ENCODE data around the gene KRT23. TPM values are rescaled to one million over a fixed set of nuclear protein-coding genes. Genes with fewer than 3 reads are reported as not detected.

The KRT23 gene
- total RNA-seq, 1 experiment from 2014 or later = not detected

DNA sequence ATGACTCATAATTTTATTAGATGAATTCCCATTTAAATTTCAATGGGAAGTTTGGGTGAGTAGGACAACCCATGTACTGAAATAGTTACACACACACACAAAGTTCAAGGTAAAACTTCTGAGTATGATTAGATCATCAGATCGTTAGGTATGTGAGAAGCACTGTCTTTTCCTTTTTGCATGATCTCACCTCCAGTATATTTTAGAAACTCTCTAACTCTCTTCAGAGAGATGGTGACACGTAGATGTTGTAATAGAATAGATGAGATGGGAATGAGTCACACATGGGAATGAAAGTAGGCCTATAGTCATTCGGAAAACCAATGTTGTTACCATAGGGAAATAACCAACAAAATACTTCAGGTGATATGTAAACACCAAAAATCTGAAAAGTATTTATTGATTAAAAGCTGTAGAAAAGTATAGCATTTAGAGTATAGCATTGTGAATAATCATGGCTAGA lies 22.2 kb downstream of the KRT23 start:
- H3K4me1 ChIP-seq (ENCODE audit: insufficient read depth, low read length) = no peaks in the 10 kb centered on the region
- H3K27ac ChIP-seq (ENCODE audit: insufficient read length, low read depth, low read length) = no peak overlapping the region
- H3K4ac ChIP-seq (ENCODE audit: low read depth, low read length) = no peak overlapping the region
- no peak overlapping the region for H3K9ac ChIP-seq (ENCODE audit: extremely low read depth, insufficient read length, low read length)
- Mint-ChIP-seq H3K27ac (no peak overlapping the region), H3K4me1 (no peaks in the 10 kb centered on the region), H3K9me3 (no peaks in the 10 kb centered on the region), H3K4me3 (no peak overlapping the region), H3K27me3 (ENCODE audit: low read depth) (no peaks in the 10 kb centered on the region), H3K36me3 (ENCODE audit: insufficient read depth in 1 of 3, low read depth in 3 of 3) (no peaks in the 10 kb centered on the region)
- no peak overlapping the region for H3T11ph ChIP-seq (ENCODE audit: low read length)
- no peak overlapping the region for H4K91ac ChIP-seq (ENCODE audit: insufficient read length, low read depth, low read length)
- no peak for DNase-seq
- H2BK12ac ChIP-seq (ENCODE audit: insufficient read length, low read depth, low read length) = no peak overlapping the region
- no peaks in the 10 kb centered on the region for H3K79me2 ChIP-seq (ENCODE audit: insufficient read depth, low read length)
- no peaks in the 10 kb centered on the region for H3K79me1 ChIP-seq (ENCODE audit: insufficient read depth, low read depth, low read length, poor library complexity, severe bottlenecking)
- no peak overlapping the region for H2AK5ac ChIP-seq (ENCODE audit: insufficient read length, low read length)
- WGBS (ENCODE audit: extremely low coverage, insufficient read length, low lambda C conversion rate) = no CpG with 5 or more reads among the region's 3 CpGs
- H2AFZ ChIP-seq (ENCODE audit: low read length) = no peak overlapping the region
- no peaks in the 10 kb centered on the region for H4K20me1 ChIP-seq (ENCODE audit: control insufficient read depth, insufficient read depth, insufficient read length)
- no peak overlapping the region for H3K23ac ChIP-seq (ENCODE audit: insufficient read length, low read depth, low read length)
- no peaks in the 10 kb centered on the region for H3K9me3 ChIP-seq (ENCODE audit: control insufficient read depth, low read depth, low read length)
- no peak overlapping the region for H4K8ac ChIP-seq (replicated peaks; ENCODE audit: insufficient read length, low read depth, low read length)
- no peaks in the 10 kb centered on the region for H3K23me2 ChIP-seq (ENCODE audit: insufficient read length, low read depth, low read length, poor library complexity, severe bottlenecking)
- no peaks in the 10 kb centered on the region for H3K27me3 ChIP-seq (ENCODE audit: insufficient read depth, low read length)
- no peak overlapping the region for H3K14ac ChIP-seq (ENCODE audit: insufficient read depth, low read length)
- no peak overlapping the region for H2BK120ac ChIP-seq (ENCODE audit: low read depth, low read length, poor library complexity, severe bottlenecking)
- H2BK15ac ChIP-seq (ENCODE audit: low read depth, low read length) = no peak overlapping the region
- H2BK5ac ChIP-seq (ENCODE audit: insufficient read length, low read length) = no peak overlapping the region
- H3K4me2 ChIP-seq (ENCODE audit: insufficient read depth, insufficient read length, low read length) = no peak overlapping the region
- H3K56ac ChIP-seq (ENCODE audit: insufficient read length, low read depth, low read length) = no peak overlapping the region
- no peak overlapping the region for H3K18ac ChIP-seq (ENCODE audit: insufficient read length, low read depth, low read length)
- TF ChIP-seq, protein P1, sequence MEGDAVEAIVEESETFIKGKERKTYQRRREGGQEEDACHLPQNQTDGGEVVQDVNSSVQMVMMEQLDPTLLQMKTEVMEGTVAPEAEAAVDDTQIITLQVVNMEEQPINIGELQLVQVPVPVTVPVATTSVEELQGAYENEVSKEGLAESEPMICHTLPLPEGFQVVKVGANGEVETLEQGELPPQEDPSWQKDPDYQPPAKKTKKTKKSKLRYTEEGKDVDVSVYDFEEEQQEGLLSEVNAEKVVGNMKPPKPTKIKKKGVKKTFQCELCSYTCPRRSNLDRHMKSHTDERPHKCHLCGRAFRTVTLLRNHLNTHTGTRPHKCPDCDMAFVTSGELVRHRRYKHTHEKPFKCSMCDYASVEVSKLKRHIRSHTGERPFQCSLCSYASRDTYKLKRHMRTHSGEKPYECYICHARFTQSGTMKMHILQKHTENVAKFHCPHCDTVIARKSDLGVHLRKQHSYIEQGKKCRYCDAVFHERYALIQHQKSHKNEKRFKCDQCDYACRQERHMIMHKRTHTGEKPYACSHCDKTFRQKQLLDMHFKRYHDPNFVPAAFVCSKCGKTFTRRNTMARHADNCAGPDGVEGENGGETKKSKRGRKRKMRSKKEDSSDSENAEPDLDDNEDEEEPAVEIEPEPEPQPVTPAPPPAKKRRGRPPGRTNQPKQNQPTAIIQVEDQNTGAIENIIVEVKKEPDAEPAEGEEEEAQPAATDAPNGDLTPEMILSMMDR (conservative IDR thresholded peaks at IDR 0.05) = no peak
- H2BK20ac ChIP-seq (ENCODE audit: low read depth, low read length, poor library complexity, severe bottlenecking) = no peak overlapping the region
- H4K5ac ChIP-seq (ENCODE audit: insufficient read length, low read depth, low read length) = no peak overlapping the region

Measured in H9 (cell line).